Testis (tissue), 2 donors: ENCODE measurements around the gene C1orf50.

Source experiments
- CTCF ChIP-seq, 3 experiments: fragments of 450-650 bp in 2 of 3; fragments of 200-600 bp in 1 of 3; sonication (generic) in 1 of 3; IDR thresholded peaks; one replicate each; pipeline ENCODE4 v1.5.1; 2016 to 2019; ENCODE audit warnings: antibody characterized with exemption in 3 of 3, mild to moderate bottlenecking in 2 of 3, moderate library complexity in 1 of 3
- POLR2A ChIP-seq: fragments of 450-650 bp; IDR thresholded peaks from one replicate; pipeline ENCODE4 v1.6.1; 2017; ENCODE audit warnings: antibody characterized with exemption, mild to moderate bottlenecking, moderate library complexity

DNA sequence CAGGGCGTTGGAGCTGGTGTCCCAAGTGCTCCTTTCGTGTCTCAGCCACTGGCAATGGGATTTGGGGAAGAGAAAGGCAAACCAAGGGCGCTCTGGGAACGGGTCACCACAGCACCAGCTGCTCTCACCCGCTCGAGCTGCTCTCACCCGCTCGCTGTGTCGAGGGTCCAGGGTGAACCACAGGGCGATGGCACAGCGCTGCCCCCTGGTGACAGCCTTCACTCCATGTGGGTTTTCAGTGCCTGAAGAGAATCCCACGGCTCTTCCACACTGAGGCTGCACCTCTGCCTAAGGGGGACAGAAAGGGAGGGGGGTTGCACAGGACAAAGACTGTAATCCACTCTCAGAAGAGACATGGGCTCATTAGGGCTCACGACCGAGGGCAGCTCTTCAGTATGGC is 19.9 kb upstream of the C1orf50 start:
- peak in 2 of 3 experiments; percentile 37 to 51 for TF ChIP-seq CTCF (IDR thresholded peaks at IDR 0.05)
- TF ChIP-seq POLR2A, result no peak
